Measurements from ENCODE around the gene MTHFS.

Gene MTHFS

GRCh38 chr15:79887054-79887930, 9.5 kb downstream of the MTHFS start:
- ChIA-PET POLR2A (interaction anchor here (1.6 to 1.9 kb wide), 2 partner anchors 9 to 36 kb away, joined by 5 to 7 read pairs; partner anchors contain the start of gene MTHFS), CTCF (no interaction called here)
- no peak for TF ChIP-seq L3MBTL2 (conservative IDR thresholded peaks at IDR 0.05)
- TF ChIP-seq PKNOX1 (IDR thresholded peaks at IDR 0.05): no peak
- no peak for TF ChIP-seq ARNT (IDR thresholded peaks at IDR 0.05)
- TF ChIP-seq FOXM1 (IDR thresholded peaks at IDR 0.05; ENCODE audit: borderline replicate concordance): no peak
- no peak for TF ChIP-seq CTBP1 (IDR thresholded peaks at IDR 0.05; ENCODE audit: borderline replicate concordance)
- no peak for TF ChIP-seq SP1 (IDR thresholded peaks at IDR 0.05)
- no peak for TF ChIP-seq LEF1 (IDR thresholded peaks at IDR 0.05; ENCODE audit: borderline replicate concordance)
- TF ChIP-seq ELF4 (IDR thresholded peaks at IDR 0.05): no peak
- TF ChIP-seq SUZ12 (IDR thresholded peaks at IDR 0.05): no peak
- no peak for TF ChIP-seq NFRKB (IDR thresholded peaks at IDR 0.05)
- no peak for TF ChIP-seq HDGF (IDR thresholded peaks at IDR 0.05; ENCODE audit: borderline replicate concordance)
- TF ChIP-seq BHLHE40 (IDR thresholded peaks at IDR 0.05; ENCODE audit: borderline replicate concordance): no peak
- TF ChIP-seq ZNF384 (IDR thresholded peaks at IDR 0.05): no peak
- no peak for TF ChIP-seq FOXK2 (IDR thresholded peaks at IDR 0.05)
- TF ChIP-seq TARDBP (IDR thresholded peaks at IDR 0.05): no peak
- TF ChIP-seq FOXA1 (IDR thresholded peaks at IDR 0.05): no peak
- DNase-seq (ENCODE audit: extremely low spot score): no peak

DNA sequence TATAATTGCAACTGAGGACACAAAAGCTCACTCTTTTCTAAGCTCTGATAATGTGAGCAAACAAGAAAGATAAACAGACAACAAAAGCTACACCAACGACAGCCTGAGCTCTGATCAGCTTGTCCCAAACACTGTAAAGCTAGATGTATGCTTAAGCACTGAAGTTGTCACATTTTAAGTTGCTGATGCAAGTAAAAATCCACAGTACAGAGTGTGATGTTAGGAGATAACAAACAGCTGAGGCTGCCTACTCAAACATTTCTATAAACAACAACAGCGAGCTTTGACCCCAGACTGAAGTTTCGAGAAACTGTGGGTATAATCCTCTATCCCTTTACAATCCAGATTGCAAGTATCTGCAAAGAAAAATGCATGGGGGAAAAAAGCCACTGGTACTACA, 10.7 kb downstream of the MTHFS start:
- TF ChIP-seq HDGF (IDR thresholded peaks at IDR 0.05; ENCODE audit: borderline replicate concordance): no peak
- TF ChIP-seq CTBP1 (IDR thresholded peaks at IDR 0.05; ENCODE audit: borderline replicate concordance): no peak
- no peak for TF ChIP-seq FOXK2 (IDR thresholded peaks at IDR 0.05)
- no peak for TF ChIP-seq NFRKB (IDR thresholded peaks at IDR 0.05)
- no peak for TF ChIP-seq ELF4 (IDR thresholded peaks at IDR 0.05)
- TF ChIP-seq FOXM1 (IDR thresholded peaks at IDR 0.05; ENCODE audit: borderline replicate concordance): no peak
- no peak for TF ChIP-seq ARNT (IDR thresholded peaks at IDR 0.05)
- TF ChIP-seq PKNOX1 (IDR thresholded peaks at IDR 0.05): no peak
- TF ChIP-seq BHLHE40 (IDR thresholded peaks at IDR 0.05; ENCODE audit: borderline replicate concordance): no peak
- no peak for TF ChIP-seq SP1 (IDR thresholded peaks at IDR 0.05)
- no peak for TF ChIP-seq TARDBP (IDR thresholded peaks at IDR 0.05)
- no peak for TF ChIP-seq SUZ12 (IDR thresholded peaks at IDR 0.05)
- POLR2A ChIA-PET: interaction anchor here (1.6 kb wide), 1 partner anchor 10 kb away, joined by 7 read pairs; the partner anchor contains the start of gene MTHFS
- CTCF ChIA-PET: interaction anchor here (0.9 to 1.8 kb wide), 2 partner anchors 33 to 893 kb away, joined by 3 to 5 read pairs; partner anchors contain the start of gene CEMIP
- DNase-seq (ENCODE audit: extremely low spot score): no peak

DNA sequence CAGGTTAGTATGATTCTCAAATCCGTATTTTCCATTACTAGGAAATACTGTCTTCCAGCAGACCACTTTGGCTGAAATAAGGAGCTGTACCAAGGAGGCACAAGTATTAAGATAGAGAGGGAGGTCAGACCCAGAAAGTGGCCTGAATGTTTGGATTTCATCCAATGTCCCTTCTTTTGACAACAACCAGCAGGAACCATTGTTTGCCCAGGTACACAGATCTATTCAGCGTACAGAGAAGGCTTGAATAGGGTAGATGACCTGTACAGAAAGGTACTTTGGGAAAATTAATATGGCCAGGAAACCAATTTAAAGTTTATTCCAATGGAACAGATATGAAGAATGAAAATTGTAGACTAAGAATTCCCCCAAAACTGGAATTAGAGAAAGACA, 12.6 kb downstream of the MTHFS start:
- CTCF ChIA-PET: no interaction called here
- POLR2A ChIA-PET: no interaction called here
- no peak for TF ChIP-seq TARDBP (IDR thresholded peaks at IDR 0.05)
- TF ChIP-seq ZNF384 (IDR thresholded peaks at IDR 0.05): no peak
- no peak for TF ChIP-seq HDGF (IDR thresholded peaks at IDR 0.05; ENCODE audit: borderline replicate concordance)
- no peak for DNase-seq (ENCODE audit: extremely low spot score)

GRCh38 chr15:79883579-79884203, 13.1 kb downstream of the MTHFS start:
- no peak for TF ChIP-seq LEF1 (IDR thresholded peaks at IDR 0.05; ENCODE audit: borderline replicate concordance)
- TF ChIP-seq SP1 (IDR thresholded peaks at IDR 0.05): no peak
- TF ChIP-seq HDGF (IDR thresholded peaks at IDR 0.05; ENCODE audit: borderline replicate concordance): no peak
- TF ChIP-seq ARNT (IDR thresholded peaks at IDR 0.05): no peak
- no peak for TF ChIP-seq SUZ12 (IDR thresholded peaks at IDR 0.05)
- DNase-seq (ENCODE audit: extremely low spot score): no peak
- POLR2A ChIA-PET: no interaction called here
- CTCF ChIA-PET: no interaction called here

GRCh38 chr15:79881668-79882067, 15.1 kb downstream of the MTHFS start:
- TF ChIP-seq ARNT (IDR thresholded peaks at IDR 0.05): no peak
- TF ChIP-seq TARDBP (IDR thresholded peaks at IDR 0.05): no peak
- TF ChIP-seq FOXA1 (IDR thresholded peaks at IDR 0.05): no peak
- TF ChIP-seq HDGF (IDR thresholded peaks at IDR 0.05; ENCODE audit: borderline replicate concordance): no peak
- TF ChIP-seq SP1 (IDR thresholded peaks at IDR 0.05): no peak
- no peak for TF ChIP-seq ELF4 (IDR thresholded peaks at IDR 0.05)
- no peak for TF ChIP-seq FOXM1 (IDR thresholded peaks at IDR 0.05; ENCODE audit: borderline replicate concordance)
- TF ChIP-seq L3MBTL2 (conservative IDR thresholded peaks at IDR 0.05): no peak
- TF ChIP-seq BHLHE40 (IDR thresholded peaks at IDR 0.05; ENCODE audit: borderline replicate concordance): no peak
- no peak for TF ChIP-seq LEF1 (IDR thresholded peaks at IDR 0.05; ENCODE audit: borderline replicate concordance)
- no peak for TF ChIP-seq CTBP1 (IDR thresholded peaks at IDR 0.05; ENCODE audit: borderline replicate concordance)
- TF ChIP-seq NFRKB (IDR thresholded peaks at IDR 0.05): no peak
- no peak for TF ChIP-seq ZNF384 (IDR thresholded peaks at IDR 0.05)
- POLR2A ChIA-PET: interaction anchor here (0.7 to 1.4 kb wide), 2 partner anchors 14 to 42 kb away, joined by 3 to 5 read pairs; no protein-coding TSS in a partner anchor
- CTCF ChIA-PET: no interaction called here
- DNase-seq (ENCODE audit: extremely low spot score): no peak

DNA sequence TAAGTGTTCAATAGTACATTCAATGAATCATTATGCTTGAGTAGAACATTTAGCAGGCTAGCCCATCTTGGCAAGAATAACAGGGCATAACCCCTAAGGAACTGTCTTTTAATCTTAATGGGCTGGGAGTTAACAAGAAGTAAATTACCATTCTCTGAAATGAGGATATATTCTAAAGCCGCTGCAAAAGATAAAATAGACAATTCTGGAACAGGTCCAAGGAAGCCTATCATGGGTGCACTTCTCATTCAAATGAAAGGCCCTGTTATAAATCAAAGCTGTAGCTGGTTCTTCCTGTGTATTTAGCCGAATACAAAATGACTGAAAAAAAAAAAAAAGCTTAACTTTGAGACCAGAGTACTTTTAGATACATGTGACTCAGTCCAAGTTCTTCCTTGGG, 15.6 kb downstream of the MTHFS start:
- CTCF ChIA-PET: interaction anchor here (0.6 kb wide), 2 partner anchors 113 to 790 kb away, joined by 6 to 7 read pairs; no protein-coding TSS in a partner anchor
- no peak for DNase-seq (ENCODE audit: extremely low spot score)
- no peak for TF ChIP-seq CTBP1 (IDR thresholded peaks at IDR 0.05; ENCODE audit: borderline replicate concordance)
- TF ChIP-seq SP1 (IDR thresholded peaks at IDR 0.05): no peak
- TF ChIP-seq BHLHE40 (IDR thresholded peaks at IDR 0.05; ENCODE audit: borderline replicate concordance): no peak
- TF ChIP-seq PKNOX1 (IDR thresholded peaks at IDR 0.05): no peak
- no peak for TF ChIP-seq ELF4 (IDR thresholded peaks at IDR 0.05)
- TF ChIP-seq LEF1 (IDR thresholded peaks at IDR 0.05; ENCODE audit: borderline replicate concordance): no peak
- POLR2A ChIA-PET: no interaction called here

Measured in HEK293T (cell line).